Activated CD4-positive, alpha-beta T cell treated with anti-CD3 and anti-CD28 coated beads, Interleukin-2, amount 50 U/mL, for 1 hour (primary cell): ENCODE data around the gene VN1R5.

ENCODE experiments used
- DNase-seq: peaks from one replicate; pipeline ENCODE4 v3.0.0-alpha.2; 2020

VN1R5 gene

DNA sequence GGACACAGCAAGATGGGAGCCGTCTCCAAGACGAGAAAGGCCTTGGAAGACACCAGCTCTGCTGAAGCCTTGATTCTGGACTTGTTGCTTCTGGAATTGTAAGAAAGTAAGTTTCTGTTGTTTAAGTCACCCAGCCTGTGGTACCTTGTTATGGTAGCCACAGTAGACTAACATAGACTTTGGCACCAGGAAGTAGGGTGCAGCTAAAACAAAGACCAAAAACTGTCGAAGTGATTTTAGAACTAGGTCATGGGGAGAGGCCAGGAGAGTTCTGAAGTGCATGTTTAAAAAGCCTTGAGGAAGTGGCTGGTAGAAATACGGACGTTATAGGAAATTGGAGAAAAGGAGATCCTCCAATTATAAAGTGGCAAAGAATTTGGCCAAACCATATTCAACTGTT, 47.3 kb downstream of the VN1R5 start:
- DNase-seq, result no peak

DNA sequence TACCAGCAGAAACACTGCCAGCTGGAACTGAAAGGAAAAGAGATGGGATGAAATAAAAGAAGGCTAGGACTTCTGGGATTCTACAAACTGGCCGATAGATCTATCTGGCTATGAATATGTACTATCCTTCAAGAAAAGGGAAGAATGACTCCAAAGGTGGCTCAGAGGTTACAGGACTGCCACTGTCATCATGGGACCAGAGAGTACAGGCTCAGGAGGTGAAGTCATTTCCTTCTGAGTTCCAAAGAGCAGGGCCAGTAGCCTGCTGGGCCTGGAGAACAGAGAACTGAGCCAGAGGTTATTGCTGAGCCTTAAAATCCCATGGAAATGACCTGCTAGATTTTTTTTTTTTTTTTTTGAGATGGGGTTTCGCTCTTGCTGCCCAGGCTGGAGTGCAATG, 48.2 kb downstream of the VN1R5 start:
- DNase-seq, result no peak
